ENCODE measurements around the gene METTL9. TPM values are rescaled to one million over a fixed set of nuclear protein-coding genes. Genes with fewer than 3 reads are reported as not detected.

Gene METTL9
- total and polyA plus RNA-seq, 2 of the 13 experiments (the other 11 are each of a cell fraction or from before 2014, with no cell fraction given): 123 to 204 TPM

GRCh38 chr16:21565861-21566669 lies 33.3 kb upstream of the METTL9 start (continued):
- TF ChIP-seq, protein P1, sequence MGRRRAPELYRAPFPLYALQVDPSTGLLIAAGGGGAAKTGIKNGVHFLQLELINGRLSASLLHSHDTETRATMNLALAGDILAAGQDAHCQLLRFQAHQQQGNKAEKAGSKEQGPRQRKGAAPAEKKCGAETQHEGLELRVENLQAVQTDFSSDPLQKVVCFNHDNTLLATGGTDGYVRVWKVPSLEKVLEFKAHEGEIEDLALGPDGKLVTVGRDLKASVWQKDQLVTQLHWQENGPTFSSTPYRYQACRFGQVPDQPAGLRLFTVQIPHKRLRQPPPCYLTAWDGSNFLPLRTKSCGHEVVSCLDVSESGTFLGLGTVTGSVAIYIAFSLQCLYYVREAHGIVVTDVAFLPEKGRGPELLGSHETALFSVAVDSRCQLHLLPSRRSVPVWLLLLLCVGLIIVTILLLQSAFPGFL (CRISPR knock-in tag; IDR thresholded peaks at IDR 0.05): no peak
- TF ChIP-seq, protein P2, sequence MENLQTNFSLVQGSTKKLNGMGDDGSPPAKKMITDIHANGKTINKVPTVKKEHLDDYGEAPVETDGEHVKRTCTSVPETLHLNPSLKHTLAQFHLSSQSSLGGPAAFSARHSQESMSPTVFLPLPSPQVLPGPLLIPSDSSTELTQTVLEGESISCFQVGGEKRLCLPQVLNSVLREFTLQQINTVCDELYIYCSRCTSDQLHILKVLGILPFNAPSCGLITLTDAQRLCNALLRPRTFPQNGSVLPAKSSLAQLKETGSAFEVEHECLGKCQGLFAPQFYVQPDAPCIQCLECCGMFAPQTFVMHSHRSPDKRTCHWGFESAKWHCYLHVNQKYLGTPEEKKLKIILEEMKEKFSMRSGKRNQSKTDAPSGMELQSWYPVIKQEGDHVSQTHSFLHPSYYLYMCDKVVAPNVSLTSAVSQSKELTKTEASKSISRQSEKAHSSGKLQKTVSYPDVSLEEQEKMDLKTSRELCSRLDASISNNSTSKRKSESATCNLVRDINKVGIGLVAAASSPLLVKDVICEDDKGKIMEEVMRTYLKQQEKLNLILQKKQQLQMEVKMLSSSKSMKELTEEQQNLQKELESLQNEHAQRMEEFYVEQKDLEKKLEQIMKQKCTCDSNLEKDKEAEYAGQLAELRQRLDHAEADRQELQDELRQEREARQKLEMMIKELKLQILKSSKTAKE (CRISPR knock-in tag; IDR thresholded peaks at IDR 0.05; ENCODE audit: borderline replicate concordance): peak; percentile 99
- peak; percentile 71; the same call in 1 of the 2 replicates for TF ChIP-seq SIX1 (CRISPR knock-in tag; IDR thresholded peaks at IDR 0.05; ENCODE audit: borderline replicate concordance)
- peak; percentile 54; the same call in 1 of the 2 replicates for TF ChIP-seq ZNF33A (CRISPR knock-in tag; IDR thresholded peaks at IDR 0.05; ENCODE audit: borderline replicate concordance)
- TF ChIP-seq GABPA (IDR thresholded peaks at IDR 0.05; ENCODE audit: low read depth, low read length): no peak
- TF ChIP-seq GABPA (CRISPR knock-in tag; IDR thresholded peaks at IDR 0.05; ENCODE audit: low read depth): peak; percentile 38; the same call in 1 of the 2 replicates
- peak; percentile 72; the same call in 1 of the 2 replicates for TF ChIP-seq GATAD1 (CRISPR knock-in tag; IDR thresholded peaks at IDR 0.05)
- no peak for TF ChIP-seq ZNF687 (CRISPR knock-in tag; IDR thresholded peaks at IDR 0.05)
- no peak for TF ChIP-seq KDM5B (CRISPR knock-in tag; IDR thresholded peaks at IDR 0.05; ENCODE audit: borderline replicate concordance)
- TF ChIP-seq HES4 (CRISPR knock-in tag; IDR thresholded peaks at IDR 0.05; ENCODE audit: borderline replicate concordance): no peak
- no peak for TF ChIP-seq THAP9 (CRISPR knock-in tag; IDR thresholded peaks at IDR 0.05; ENCODE audit: borderline replicate concordance)
- no peak; the same call in 1 of the 2 replicates for TF ChIP-seq TOE1 (CRISPR knock-in tag; IDR thresholded peaks at IDR 0.05)
- TF ChIP-seq GTF3A (CRISPR knock-in tag; conservative IDR thresholded peaks at IDR 0.05): 0 out of 2 replicates have a peak, but pooled peaks have one; percentile 36
- TF ChIP-seq HOXD1 (CRISPR knock-in tag; IDR thresholded peaks at IDR 0.05): peak; percentile 38; the same call in 1 of the 2 replicates
- TF ChIP-seq, protein P3, sequence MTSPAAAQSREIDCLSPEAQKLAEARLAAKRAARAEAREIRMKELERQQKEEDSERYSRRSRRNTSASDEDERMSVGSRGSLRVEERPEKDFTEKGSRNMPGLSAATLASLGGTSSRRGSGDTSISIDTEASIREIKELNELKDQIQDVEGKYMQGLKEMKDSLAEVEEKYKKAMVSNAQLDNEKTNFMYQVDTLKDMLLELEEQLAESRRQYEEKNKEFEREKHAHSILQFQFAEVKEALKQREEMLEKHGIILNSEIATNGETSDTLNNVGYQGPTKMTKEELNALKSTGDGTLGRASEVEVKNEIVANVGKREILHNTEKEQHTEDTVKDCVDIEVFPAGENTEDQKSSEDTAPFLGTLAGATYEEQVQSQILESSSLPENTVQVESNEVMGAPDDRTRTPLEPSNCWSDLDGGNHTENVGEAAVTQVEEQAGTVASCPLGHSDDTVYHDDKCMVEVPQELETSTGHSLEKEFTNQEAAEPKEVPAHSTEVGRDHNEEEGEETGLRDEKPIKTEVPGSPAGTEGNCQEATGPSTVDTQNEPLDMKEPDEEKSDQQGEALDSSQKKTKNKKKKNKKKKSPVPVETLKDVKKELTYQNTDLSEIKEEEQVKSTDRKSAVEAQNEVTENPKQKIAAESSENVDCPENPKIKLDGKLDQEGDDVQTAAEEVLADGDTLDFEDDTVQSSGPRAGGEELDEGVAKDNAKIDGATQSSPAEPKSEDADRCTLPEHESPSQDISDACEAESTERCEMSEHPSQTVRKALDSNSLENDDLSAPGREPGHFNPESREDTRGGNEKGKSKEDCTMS (CRISPR knock-in tag; conservative IDR thresholded peaks at IDR 0.05): 0 out of 2 replicates have a peak, but pooled peaks have one; percentile 37

All from HepG2 (cell line).